GM21786 (cell line): ENCODE measurements around the gene SAMD4A.

ENCODE experiments used
- ATAC-seq: cut with Tn5 transposase; IDR thresholded peaks from one replicate; pipeline ENCODE4 v1.9.1; 2021; ENCODE audit not compliant: unreplicated experiment

SAMD4A gene

DNA sequence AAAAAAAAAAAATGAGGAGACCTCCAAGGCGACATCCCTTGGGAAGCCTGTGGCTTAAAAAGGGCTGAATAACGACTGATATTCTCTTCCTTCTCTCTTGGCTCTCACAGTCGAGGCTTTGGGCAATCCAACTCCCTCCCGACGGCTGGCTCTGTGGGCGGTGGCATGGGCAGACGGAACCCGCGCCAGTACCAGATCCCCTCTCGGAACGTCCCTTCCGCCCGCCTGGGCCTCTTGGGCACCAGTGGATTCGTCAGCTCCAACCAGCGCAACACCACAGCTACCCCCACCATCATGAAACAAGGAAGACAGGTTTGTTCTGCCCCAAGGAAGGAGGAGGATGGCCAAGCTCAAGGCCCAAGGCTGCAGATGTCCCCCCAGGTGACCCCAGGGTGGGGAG, 207.9 kb downstream of the SAMD4A start:
- ATAC-seq: no peak

- no peak for ATAC-seq
Observed at GRCh38 chr14:54775486-54776140, 208.7 kb downstream of the SAMD4A start.

- no peak for ATAC-seq
Observed at GRCh38 chr14:54776361-54777001, 209.6 kb downstream of the SAMD4A start.

DNA sequence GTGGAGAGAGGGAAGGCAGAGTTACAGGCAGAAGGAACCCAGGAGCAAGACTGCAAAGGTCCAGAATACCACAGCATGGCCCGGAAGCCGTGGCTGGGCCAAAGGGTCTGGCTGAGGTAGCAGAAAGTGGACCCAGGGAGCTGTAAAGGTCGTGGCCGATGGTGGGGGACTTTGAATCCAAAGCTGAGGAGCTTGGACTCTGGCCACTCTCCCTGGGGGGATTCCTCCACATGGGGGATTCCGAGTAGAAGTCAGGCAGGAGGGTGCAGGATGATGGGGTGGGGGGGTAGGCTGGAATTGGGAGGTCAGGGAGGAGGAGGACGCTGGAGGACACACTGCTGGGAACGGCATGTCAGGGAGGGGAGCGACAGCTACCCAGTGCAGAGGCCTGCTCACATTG, 210.5 kb downstream of the SAMD4A start:
- ATAC-seq: no peak

DNA sequence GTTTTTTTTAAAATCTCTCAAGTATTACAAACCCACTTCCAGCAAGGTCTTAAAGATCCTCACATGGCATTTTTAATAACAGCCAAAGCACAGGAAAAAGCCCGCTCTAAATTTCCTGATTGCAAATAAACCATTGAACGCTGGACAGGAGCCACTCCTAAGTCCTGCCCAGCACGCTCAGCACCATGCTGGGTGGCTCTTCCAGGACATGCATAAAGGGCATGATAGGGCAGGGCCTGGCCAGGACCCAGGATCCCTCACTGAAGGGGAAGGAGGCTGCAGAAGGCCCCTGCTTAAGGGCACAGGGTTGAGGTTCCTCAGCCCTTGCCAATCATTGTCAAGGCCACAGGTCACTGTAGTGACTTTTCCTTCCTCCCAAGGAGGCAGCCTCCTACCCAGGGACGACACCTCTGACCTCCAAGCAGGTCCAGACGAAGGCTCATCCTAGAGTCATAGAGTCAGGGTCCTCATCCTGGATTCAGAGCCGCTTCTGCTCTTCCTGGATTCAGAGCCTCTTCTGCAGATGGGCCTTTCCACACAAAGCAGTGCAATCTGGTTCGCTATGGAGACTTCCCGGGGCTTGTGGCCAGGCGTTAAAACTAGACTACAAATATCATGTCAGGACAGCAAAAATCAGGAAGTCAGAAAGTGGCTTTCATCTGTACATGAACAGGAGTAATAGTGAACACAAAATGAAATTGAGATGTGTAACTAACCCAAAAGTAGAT, 211.9 kb downstream of the SAMD4A start:
- no peak for ATAC-seq

- ATAC-seq: no peak
Observed at GRCh38 chr14:54781080-54781479, 214.2 kb downstream of the SAMD4A start.

DNA sequence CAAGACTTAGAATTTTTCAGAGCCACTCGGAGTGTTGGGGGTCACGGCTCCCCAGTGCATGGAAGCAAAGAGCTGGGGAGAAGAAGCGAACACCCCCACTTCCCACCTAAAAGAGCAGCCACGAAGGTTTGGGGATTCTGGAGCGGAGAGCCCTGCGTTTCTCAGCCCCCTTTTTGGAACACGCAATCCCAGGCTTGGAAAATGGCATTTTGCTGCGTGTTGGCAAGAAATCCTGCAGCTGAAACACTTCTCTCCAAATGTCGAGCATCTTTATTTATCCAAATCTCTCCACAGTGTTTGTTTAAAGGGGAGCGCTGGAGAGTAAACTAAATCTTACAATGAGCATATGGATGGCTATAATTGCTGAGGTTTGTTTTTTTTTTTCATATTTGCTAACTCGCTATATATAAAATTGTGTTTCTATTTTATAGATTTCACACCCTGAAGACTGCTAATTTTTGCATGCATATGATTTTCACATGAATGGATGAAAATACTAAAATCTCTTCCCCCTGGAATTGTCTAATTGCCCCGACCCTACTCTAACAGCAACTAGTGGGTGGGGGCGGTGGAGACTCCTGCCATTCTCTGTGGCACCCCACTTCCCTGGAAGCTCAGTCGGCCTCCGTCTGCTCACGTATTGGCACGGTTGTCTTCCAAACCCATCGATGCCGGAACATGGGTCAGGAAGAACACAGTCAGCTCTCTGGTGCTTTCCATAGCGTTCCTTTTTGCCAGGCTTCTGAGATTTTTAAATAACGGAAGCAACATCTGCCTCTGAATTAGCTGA, 215.2 kb downstream of the SAMD4A start:
- no peak for ATAC-seq

DNA sequence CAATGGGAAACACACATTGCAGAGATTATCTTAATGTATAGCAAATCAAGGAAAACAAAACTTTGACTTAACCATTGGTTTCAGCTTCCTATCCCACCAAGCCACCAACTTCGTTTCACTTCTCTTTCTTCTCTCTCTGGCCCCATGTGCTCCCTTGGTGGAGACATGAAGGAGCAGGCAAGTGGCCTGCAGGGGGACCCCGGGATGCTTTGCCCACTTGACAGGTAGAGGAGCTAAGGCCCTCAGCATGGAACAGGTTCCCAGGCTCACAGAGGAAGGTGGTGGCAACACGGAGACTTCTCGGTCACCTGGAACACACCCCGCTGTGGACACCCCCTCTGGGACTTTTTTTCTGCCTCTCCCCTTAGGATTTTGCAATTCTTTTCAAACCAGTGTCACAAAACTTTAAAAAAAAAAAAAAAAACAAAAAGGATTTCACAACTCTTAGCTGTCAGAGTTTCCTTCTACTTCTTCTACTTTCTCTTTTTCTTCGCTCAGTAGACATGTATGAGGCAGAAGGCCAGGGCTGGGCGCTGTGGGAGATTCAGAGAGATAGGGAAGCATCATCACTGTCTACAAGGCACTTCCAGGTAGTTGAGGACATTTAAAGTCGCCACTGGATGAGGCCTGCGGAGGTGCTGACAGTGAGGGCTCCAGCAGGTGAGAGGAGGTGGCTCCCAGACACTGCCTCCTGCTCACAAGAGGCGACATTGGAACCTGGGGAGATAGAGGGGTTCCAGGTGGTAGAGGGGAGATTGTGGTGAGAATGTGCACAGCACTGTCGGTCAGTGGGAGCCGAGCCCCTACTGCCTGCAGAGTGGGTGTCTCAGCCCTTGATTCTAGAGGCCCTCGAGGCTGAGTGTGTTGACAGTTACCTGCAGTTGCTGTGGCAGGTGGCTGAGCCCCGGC, 216.1 kb downstream of the SAMD4A start:
- ATAC-seq: peak; percentile 80

DNA sequence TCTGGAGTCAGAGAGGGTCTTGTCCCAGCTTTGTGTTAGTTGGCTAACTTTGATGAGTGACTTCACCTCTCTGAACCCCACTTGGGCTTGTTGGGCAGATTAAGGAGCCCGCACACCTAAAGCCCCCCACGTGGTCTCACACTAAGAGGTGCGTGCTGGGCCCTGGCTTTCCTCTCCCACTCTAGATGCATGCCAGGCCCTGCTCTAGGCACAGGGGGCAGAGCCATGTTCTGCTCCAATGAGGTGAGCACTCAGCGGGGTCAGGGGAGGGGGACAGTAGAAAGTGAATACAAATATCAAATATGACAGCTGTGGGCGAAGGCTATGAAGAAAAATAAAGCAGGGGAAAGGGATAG, 216.7 kb downstream of the SAMD4A start:
- no peak for ATAC-seq

DNA sequence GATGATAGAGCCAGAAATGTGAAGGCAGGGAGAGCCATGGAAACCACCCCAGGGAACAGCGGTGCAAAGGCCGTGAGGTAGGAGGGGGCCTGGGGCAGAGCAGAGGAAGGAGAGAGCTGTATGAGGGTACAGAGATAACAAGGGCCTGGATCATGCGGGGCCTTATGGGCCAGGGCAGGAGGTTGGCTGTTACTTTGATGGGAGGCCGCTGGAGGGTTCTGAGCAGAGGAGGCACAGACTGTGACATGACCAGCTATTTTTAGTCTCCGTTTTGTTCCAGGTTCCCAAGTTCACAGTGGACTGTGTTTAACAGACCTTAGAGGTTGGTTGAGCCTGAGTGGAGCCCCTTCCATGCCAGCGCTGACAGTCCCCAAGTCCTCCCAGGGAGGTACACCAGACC, 217.1 kb downstream of the SAMD4A start:
- ATAC-seq: no peak

DNA sequence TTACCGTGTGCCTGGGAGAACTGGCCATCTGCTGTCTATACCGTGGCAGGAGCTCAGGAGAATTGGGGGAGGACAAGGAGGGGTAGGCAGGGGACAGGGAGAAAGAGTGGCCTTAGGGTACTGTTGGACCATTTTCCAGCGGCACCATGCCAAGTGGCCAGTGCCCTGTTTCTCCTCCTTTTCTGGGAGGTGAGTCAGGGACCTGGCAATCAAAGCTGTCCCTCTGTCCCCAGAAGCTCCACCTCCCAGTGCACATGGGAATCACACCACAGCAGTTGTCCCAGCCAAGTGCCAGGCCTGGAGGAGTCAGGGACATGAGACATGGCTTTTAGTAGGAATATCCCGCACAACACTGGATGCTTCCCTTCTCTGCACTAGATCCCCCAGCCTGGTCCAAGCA, 217.7 kb downstream of the SAMD4A start:
- no peak for ATAC-seq

DNA sequence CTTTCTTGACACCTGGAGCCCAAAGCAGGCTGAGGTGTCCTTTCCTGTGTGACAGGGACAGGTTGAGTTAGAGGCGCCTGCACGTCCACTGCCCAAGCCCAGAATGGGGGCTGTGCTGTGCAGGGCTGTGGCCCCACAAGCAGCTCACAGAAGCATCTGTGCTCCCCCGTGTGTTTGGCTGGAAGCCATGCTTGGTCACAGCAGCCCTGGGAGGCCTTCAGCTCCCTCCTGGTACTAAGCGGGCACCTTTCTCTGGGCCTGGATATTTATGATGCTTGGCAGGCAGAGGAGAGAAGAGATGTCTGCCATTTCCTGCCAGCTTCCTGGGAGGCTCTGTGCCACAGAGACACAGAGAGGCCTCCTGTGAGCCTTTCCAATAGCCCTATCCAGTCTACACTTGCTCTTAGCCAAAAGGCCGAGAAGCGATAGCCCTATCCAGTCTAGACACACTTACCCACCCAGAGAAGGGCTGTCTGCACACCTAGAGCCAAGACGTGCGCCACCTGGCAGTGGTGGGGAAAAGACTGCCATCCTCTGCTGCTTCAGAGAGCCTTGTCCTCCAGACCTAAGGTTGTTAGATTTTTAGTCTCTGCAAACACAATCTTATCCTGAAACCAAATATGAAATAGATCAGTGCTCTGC, 218.3 kb downstream of the SAMD4A start:
- no peak for ATAC-seq

GRCh38 chr14:54785778-54786770, 219.1 kb downstream of the SAMD4A start:
- no peak for ATAC-seq

DNA sequence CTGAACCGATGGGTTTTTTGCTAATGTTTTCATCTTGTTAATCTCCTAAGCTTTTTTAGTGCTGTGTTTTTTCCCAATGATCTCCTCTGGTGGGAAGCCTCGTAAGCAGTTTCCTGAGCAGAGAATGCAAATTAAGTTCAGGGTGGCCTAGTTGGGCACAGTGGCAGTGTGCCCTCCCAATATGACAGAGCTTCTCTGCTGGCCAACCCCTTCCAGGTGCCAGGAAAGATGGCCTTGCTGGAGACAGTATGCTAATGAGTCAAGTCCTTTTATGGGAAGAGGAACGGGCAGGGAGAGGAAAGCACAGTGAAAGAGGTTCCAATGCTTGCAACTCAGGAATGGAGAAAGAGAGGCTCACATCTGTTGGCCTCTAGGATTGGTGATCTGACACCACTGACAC, 219.9 kb downstream of the SAMD4A start:
- no peak for ATAC-seq

DNA sequence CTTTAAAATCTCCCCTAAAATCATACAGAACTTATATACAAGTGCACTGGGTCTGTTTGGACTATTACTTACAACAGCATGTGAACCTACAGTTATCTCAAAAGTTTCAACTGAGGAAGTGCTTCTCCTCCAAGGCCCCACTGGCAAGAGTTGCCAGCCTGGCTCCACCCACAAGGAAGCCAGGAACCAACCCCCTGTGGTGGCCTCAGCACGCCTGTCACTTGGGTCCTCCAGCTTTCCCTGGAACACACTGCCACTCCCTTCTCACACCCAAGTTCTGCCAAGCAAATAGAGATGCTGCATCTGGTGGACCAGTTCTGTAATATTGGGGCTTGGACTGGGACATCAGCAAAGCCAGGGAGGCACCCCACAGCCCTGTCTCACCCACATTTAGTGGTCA, 220.3 kb downstream of the SAMD4A start:
- ATAC-seq: no peak

- ATAC-seq: no peak
Observed at GRCh38 chr14:54788701-54789100, 221.8 kb downstream of the SAMD4A start.

- ATAC-seq: no peak
Observed at GRCh38 chr14:54789166-54789565, 222.2 kb downstream of the SAMD4A start.

GRCh38 chr14:54789781-54790480, 223.0 kb downstream of the SAMD4A start:
- no peak for ATAC-seq
